ENCODE data around the gene VDAC1.
A peak's percentile ranks its signal among the peaks of the same experiment; 100 is the strongest.
"Not testable (repeated sequence)": the region's sequence is repeated elsewhere in the genome, so short reads cannot be mapped to it uniquely, and the experiment has no call there.

Gene VDAC1

GRCh38 chr5:134034326-134034725 is 29.6 kb upstream of the VDAC1 start:
- TF ChIP-seq CTCF (conservative IDR thresholded peaks at IDR 0.05; ENCODE audit: low read length) = no peak
- H3K4me3 ChIP-seq (ENCODE audit: low read length) = no peak overlapping the region
- DNase-seq (ENCODE audit: low read depth) = no peak

GRCh38 chr5:134030303-134030964 is 25.7 kb upstream of the VDAC1 start:
- not testable (repeated sequence) for DNase-seq (ENCODE audit: low read depth); H3K4me3 ChIP-seq (ENCODE audit: low read length)

- H3K4me3 ChIP-seq (ENCODE audit: low read length) = no peak overlapping the region
- TF ChIP-seq CTCF (conservative IDR thresholded peaks at IDR 0.05; ENCODE audit: low read length) = no peak
- DNase-seq (ENCODE audit: low read depth) = peak; percentile 99
Measured at GRCh38 chr5:134029156-134029555, 24.4 kb upstream of the VDAC1 start.

GRCh38 chr5:134028496-134028895 is 23.7 kb upstream of the VDAC1 start:
- H3K4me3 ChIP-seq (ENCODE audit: low read length) = no peak overlapping the region
- TF ChIP-seq CTCF (conservative IDR thresholded peaks at IDR 0.05; ENCODE audit: low read length) = no peak
- peak; percentile 46 for DNase-seq (ENCODE audit: low read depth)

GRCh38 chr5:134027288-134027615 is 22.5 kb upstream of the VDAC1 start:
- no peak for DNase-seq (ENCODE audit: low read depth)
- H3K4me3 ChIP-seq (ENCODE audit: low read length) = no peak overlapping the region
- TF ChIP-seq CTCF (conservative IDR thresholded peaks at IDR 0.05; ENCODE audit: low read length) = no peak

- DNase-seq (ENCODE audit: low read depth) = peak; percentile 63
Measured at GRCh38 chr5:134026521-134027287, 21.9 kb upstream of the VDAC1 start.

GRCh38 chr5:134025786-134026185 is 21.0 kb upstream of the VDAC1 start:
- DNase-seq (ENCODE audit: low read depth) = no peak
- no peak overlapping the region for H3K4me3 ChIP-seq (ENCODE audit: low read length)
- no peak for TF ChIP-seq CTCF (conservative IDR thresholded peaks at IDR 0.05; ENCODE audit: low read length)

More at GRCh38 chr5:134026521-134027287, 21.9 kb upstream of the VDAC1 start:
- H3K4me3 ChIP-seq (ENCODE audit: low read length) = no peak overlapping the region
- peak; percentile 54 for TF ChIP-seq CTCF (conservative IDR thresholded peaks at IDR 0.05; ENCODE audit: low read length)
